Common myeloid progenitor, CD34-positive (primary cell): Measurements from ENCODE around the gene SMURF1.

Experiments
- CTCF ChIA-PET: fragments of 350-600 bp; sonication (Branson Sonifier 250); formaldehyde crosslinking; loops from one replicate; lab custom pipeline; 2021; ENCODE audit warnings: antibody characterized with exemption; lab: Charles Lee
- POLR2A ChIA-PET: fragments of 350-600 bp; sonication (Branson Sonifier 250); formaldehyde crosslinking; loops from one replicate; lab custom pipeline; 2021; ENCODE audit warnings: antibody characterized with exemption; lab: Charles Lee
- DNase-seq, 3 donors: peaks; one replicate each; pipeline versions ENCODE4 v3.0.0 to v3.0.0-alpha.2; 2013
- H3K27ac ChIP-seq, 2 experiments: 1 replicate in 1 of 2; 2 replicates in 1 of 2; pipeline ENCODE4 v1.7.0; 2013; ENCODE audit warnings: inconsistent platforms in 2 of 2, low read length in 2 of 2, mild to moderate bottlenecking in 2 of 2, low read depth in 1 of 2, moderate library complexity in 1 of 2; ENCODE audit not compliant: severe bottlenecking in 2 of 2, insufficient read depth in 1 of 2, poor library complexity in 1 of 2
- H3K27me3 ChIP-seq, 5 experiments: replicated peaks in 2 of 5; 1 replicate in 3 of 5; 2 replicates in 2 of 5; pipeline versions ENCODE4 v1.6.1 to v1.7.0; 2013; ENCODE audit warnings: low read length in 4 of 5, mild to moderate bottlenecking in 2 of 5, moderate library complexity in 2 of 5, inconsistent platforms in 1 of 5; ENCODE audit not compliant: insufficient read depth in 5 of 5, control insufficient read depth in 4 of 5
- H3K36me3 ChIP-seq, 4 experiments: 1 replicate in 2 of 4; 2 replicates in 2 of 4; pipeline versions ENCODE4 v1.6.1 to v1.7.0; 2013; ENCODE audit warnings: low read length in 3 of 4, control low read depth in 1 of 4, mild to moderate bottlenecking in 1 of 4; ENCODE audit not compliant: control insufficient read depth in 4 of 4, insufficient read depth in 4 of 4
- H3K4me1 ChIP-seq, 4 experiments: 1 replicate in 3 of 4; 2 replicates in 1 of 4; pipeline versions ENCODE4 v1.6.1 to v1.7.1; 2013; ENCODE audit warnings: low read length in 3 of 4, mild to moderate bottlenecking in 3 of 4, control low read depth in 1 of 4, inconsistent platforms in 1 of 4, moderate library complexity in 1 of 4; ENCODE audit not compliant: control insufficient read depth in 4 of 4, insufficient read depth in 4 of 4; ENCODE audit errors: control extremely low read depth in 1 of 4
- H3K4me3 ChIP-seq, 7 experiments: 1 replicate in 4 of 7; 2 replicates in 3 of 7; pipeline versions ENCODE4 v1.5.1 to v1.7.0; 2013; ENCODE audit warnings: mild to moderate bottlenecking in 7 of 7, low read length in 6 of 7, moderate library complexity in 6 of 7, inconsistent platforms in 2 of 7, low read depth in 2 of 7, control low read depth in 1 of 7; ENCODE audit not compliant: insufficient read depth in 4 of 7, control insufficient read depth in 1 of 7; ENCODE audit errors: extremely low read depth in 1 of 7
- H3K9me3 ChIP-seq, 5 experiments: 1 replicate in 4 of 5; 2 replicates in 1 of 5; pipeline versions ENCODE4 v1.6.1 to v1.7.1; 2013; ENCODE audit warnings: low read length in 4 of 5, mild to moderate bottlenecking in 2 of 5, inconsistent platforms in 1 of 5, low read depth in 1 of 5, moderate library complexity in 1 of 5; ENCODE audit not compliant: control insufficient read depth in 4 of 5, insufficient read depth in 2 of 5; ENCODE audit errors: control extremely low read depth in 1 of 5
- WGBS: methylation state at CpG from one replicate; pipeline ENCODE4 v1.1.5; 2013; ENCODE audit not compliant: insufficient coverage; 5-methylcytosine and 5-hydroxymethylcytosine counted together

Gene SMURF1

GRCh38 chr7:99133766-99134564 lies 9.9 kb downstream of the SMURF1 start:
- POLR2A ChIA-PET = interaction anchor here (0.6 kb wide), 1 partner anchor 328 kb away, joined by 3 read pairs; no protein-coding TSS in a partner anchor
- no peaks in the 10 kb centered on the region for H3K27me3 ChIP-seq
- no peak overlapping the region for H3K4me3 ChIP-seq
- no peaks in the 10 kb centered on the region for H3K9me3 ChIP-seq
- no peaks in the 10 kb centered on the region for H3K36me3 ChIP-seq
- no peak for DNase-seq
- WGBS = 100% methylated on average over 2 of the region's 9 CpGs
- no peak overlapping the region for H3K27ac ChIP-seq
- H3K4me1 ChIP-seq = peaks cover 0 to 7% (median 2%) of the 10 kb centered on the region in 4 experiments
- CTCF ChIA-PET = interaction anchor here (1.3 kb wide), 1 partner anchor 11 kb away, joined by 3 read pairs; no protein-coding TSS in a partner anchor

- 85% methylated on average over 6 of the region's 8 CpGs for WGBS
- Histone ChIP-seq H3K27me3 (no peaks in the 10 kb centered on the region), H3K4me1 (peaks cover 0 to 7% (median 3%) of the 10 kb centered on the region in 4 experiments), H3K36me3 (no peaks in the 10 kb centered on the region), H3K9me3 (no peaks in the 10 kb centered on the region), H3K27ac (no peak overlapping the region), H3K4me3 (no peak overlapping the region)
- CTCF ChIA-PET = no interaction called here
- DNase-seq = no peak
- POLR2A ChIA-PET = no interaction called here
These were observed 11.2 kb downstream of the SMURF1 start for GRCh38 chr7:99132595-99133321.

DNA sequence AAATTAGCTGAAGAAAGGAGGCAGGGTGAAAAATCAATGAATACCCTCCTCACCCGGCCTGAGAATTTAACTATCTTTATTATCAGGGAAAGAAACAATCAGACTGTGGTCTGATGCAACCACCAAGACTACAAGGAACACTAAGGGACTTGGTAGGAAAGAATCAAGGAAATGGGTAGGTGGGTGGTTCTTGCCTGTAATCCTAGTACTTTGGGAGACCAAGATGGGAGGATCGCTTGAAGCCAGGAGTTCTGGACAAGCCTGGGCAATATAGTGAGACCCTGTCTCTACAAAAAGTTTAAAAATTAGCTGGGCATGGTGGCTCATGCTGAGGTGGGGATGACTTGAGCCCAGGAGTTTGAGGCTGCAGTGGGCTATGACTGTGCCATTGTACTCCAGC lies 12.6 kb downstream of the SMURF1 start:
- no peaks in the 10 kb centered on the region for H3K9me3 ChIP-seq
- DNase-seq = no peak
- H3K27ac ChIP-seq = no peak overlapping the region
- H3K4me3 ChIP-seq = no peak overlapping the region
- no peaks in the 10 kb centered on the region for H3K36me3 ChIP-seq
- POLR2A ChIA-PET = no interaction called here
- peaks cover 0 to 7% (median 4%) of the 10 kb centered on the region in 4 experiments for H3K4me1 ChIP-seq
- no peaks in the 10 kb centered on the region for H3K27me3 ChIP-seq
- 100% methylated on average over 1 of the region's 2 CpGs for WGBS
- CTCF ChIA-PET = interaction anchor here (1.5 kb wide), 1 partner anchor 10 kb away, joined by 9 read pairs; no protein-coding TSS in a partner anchor

- CTCF ChIA-PET = interaction anchor here (0.6 to 1.3 kb wide), 4 partner anchors 9 to 394 kb away, joined by 3 to 4 read pairs (median 3); no protein-coding TSS in a partner anchor
- WGBS = 100% methylated on average over 1 of the region's 6 CpGs
- POLR2A ChIA-PET = interaction anchor here (1.5 kb wide), 1 partner anchor 10 kb away, joined by 3 read pairs; no protein-coding TSS in a partner anchor
These were observed 14.4 kb downstream of the SMURF1 start for GRCh38 chr7:99129536-99129935.

GRCh38 chr7:99129001-99129400 lies 14.9 kb downstream of the SMURF1 start:
- H3K4me1 ChIP-seq = peaks cover 0 to 12% (median 7%) of the 10 kb centered on the region in 4 experiments
- H3K27me3 ChIP-seq = no peaks in the 10 kb centered on the region

More at GRCh38 chr7:99129536-99129935, 14.4 kb downstream of the SMURF1 start:
- DNase-seq = no peak
- Histone ChIP-seq H3K36me3 (no peaks in the 10 kb centered on the region), H3K4me3 (no peak overlapping the region), H3K4me1 (peaks cover 0 to 7% (median 6%) of the 10 kb centered on the region in 4 experiments), H3K9me3 (no peaks in the 10 kb centered on the region), H3K27ac (no peak overlapping the region), H3K27me3 (no peaks in the 10 kb centered on the region)

GRCh38 chr7:99128076-99128950 lies 15.6 kb downstream of the SMURF1 start:
- no peaks in the 10 kb centered on the region for H3K36me3 ChIP-seq
- H3K27me3 ChIP-seq = no peaks in the 10 kb centered on the region
- no peak overlapping the region for H3K27ac ChIP-seq
- H3K4me1 ChIP-seq = peaks cover 0 to 17% (median 10%) of the 10 kb centered on the region in 4 experiments
- DNase-seq = no peak
- H3K4me3 ChIP-seq = no peak overlapping the region
- H3K9me3 ChIP-seq = no peaks in the 10 kb centered on the region
- ChIA-PET CTCF (interaction anchor here (1.2 to 1.3 kb wide), 2 partner anchors 11 to 19 kb away, joined by 3 read pairs; no protein-coding TSS in a partner anchor), POLR2A (interaction anchor here (1.5 kb wide), 1 partner anchor 9 kb away, joined by 3 read pairs; no protein-coding TSS in a partner anchor)
- WGBS = 98% methylated on average over 6 of the region's 11 CpGs

More at GRCh38 chr7:99129001-99129400, 14.9 kb downstream of the SMURF1 start:
- no peak for DNase-seq
- H3K27ac ChIP-seq = no peak overlapping the region
- no peaks in the 10 kb centered on the region for H3K9me3 ChIP-seq
- POLR2A ChIA-PET = interaction anchor here (1.5 kb wide), 1 partner anchor 10 kb away, joined by 3 read pairs; no protein-coding TSS in a partner anchor
- no peaks in the 10 kb centered on the region for H3K36me3 ChIP-seq
- CTCF ChIA-PET = interaction anchor here (0.6 to 1.3 kb wide), 3 partner anchors 10 to 395 kb away, joined by 3 read pairs; no protein-coding TSS in a partner anchor
- WGBS = 100% methylated on average over 1 of the region's 3 CpGs
- no peak overlapping the region for H3K4me3 ChIP-seq
